T-helper 2 cell (primary cell): ENCODE results near the gene GATAD2A.

Experiments used
- DNase-seq, 5 experiments: peaks; one replicate each; pipeline versions ENCODE4 v3.0.0 to v3.0.0-alpha.2; 2012 to 2022

The GATAD2A gene

GRCh38 chr19:19468424-19469050, 63.1 kb downstream of the GATAD2A start:
- peak in 1 of 5 experiments; percentile 64 for DNase-seq

DNA sequence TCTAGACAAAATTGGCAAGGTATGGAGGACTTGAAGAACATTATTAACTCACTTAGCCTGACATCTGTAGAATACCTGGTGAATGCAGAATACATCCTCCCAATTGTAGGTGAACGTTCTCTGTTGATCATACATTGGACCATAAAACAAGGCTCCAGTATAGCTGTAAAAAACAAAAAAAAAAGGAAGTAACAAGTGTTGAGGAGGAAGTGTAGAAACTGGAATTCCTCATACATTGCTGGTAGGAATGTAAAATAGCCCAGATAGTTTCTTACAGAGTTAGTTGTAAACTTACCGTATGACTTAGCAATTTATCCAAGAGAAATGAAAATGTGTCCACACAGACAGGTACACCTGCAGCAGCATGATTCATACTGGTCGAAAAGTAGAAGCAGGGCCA, 65.1 kb downstream of the GATAD2A start:
- no peak for DNase-seq

DNA sequence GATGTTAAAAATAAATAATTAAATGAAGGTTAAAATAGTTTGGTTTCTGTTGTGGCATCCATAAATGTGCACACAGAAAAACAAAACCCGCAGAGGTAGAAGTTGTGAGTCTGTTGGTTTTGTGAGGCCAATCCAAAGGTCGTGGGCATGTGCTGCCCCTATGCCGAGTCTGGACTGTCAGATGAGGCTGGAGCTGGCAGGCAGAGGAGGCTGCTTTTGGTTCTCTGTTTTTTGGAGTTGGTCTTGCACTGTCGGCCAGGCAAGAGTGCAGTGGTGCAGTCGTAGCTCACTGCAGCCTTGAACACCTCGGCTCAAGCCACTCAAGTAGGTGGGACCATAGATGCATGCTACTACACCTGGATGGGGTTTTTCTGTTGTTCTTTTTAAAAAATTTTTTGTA, 66.2 kb downstream of the GATAD2A start:
- no peak for DNase-seq

GRCh38 chr19:19472106-19472505, 66.6 kb downstream of the GATAD2A start:
- peak in 1 of 5 experiments; percentile 68 for DNase-seq

DNA sequence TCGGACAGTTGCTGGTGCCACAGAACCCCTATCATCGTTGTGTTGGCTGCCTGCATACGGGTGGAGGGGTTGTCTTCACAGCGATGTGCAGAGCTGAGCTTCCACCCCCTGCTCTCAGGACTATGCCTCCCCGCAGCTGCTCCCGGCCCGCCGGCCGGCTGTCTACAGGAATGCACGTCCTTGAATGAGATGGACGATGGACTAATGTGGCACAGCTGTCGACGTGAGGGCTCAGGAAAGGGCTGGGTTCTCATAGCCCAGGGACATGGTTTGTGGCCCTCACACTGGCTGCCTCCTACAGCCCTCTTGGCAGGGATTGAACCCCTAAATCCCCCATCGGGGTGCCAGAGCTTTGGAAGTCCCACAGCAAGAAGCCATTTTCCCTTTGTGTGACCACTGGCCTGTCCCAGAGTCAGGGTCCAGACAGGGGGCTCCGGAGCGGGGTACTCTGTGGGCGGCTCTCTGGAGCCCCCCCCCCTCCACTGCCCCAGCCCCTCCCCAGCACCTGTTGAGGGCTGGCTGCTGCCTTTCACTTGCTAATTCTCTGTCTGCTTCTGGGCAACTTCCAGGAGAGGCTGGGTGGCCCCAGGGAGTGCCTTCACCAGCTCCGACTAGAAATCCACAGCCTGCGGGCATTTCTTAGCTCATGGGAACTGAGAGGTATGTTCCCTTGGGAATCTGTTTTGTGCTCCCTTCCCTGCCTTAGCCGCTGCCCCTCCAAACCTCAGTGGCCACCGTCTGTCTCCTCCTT, 69.7 kb downstream of the GATAD2A start:
- DNase-seq: no peak

GRCh38 chr19:19475849-19476828, 70.7 kb downstream of the GATAD2A start:
- peak in 1 of 5 experiments; percentile 73 for DNase-seq

GRCh38 chr19:19477705-19478383, 72.4 kb downstream of the GATAD2A start:
- no peak for DNase-seq

DNA sequence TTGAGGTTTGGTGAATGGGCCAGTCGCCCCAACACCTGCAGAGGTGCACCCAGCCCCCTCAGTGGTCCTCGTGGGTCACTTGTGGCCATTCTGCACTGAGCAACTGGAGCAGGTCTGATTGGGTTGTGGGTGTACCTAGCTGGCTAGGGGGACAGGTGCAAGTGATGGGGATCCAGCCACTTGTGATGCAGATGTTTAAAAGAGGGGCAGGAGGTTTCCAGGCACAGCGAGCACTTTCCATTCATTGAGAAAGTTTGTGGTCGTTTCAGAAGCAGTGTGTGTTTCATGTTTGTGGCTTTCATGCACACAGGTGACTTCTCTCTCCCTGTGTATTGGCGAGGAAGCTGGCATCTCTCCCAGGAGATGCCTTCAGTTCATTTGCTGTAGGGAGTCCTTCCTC, 75.2 kb downstream of the GATAD2A start:
- DNase-seq: peak in 1 of 5 experiments; percentile 66

GRCh38 chr19:19482809-19483596, 77.5 kb downstream of the GATAD2A start:
- DNase-seq: peak in 1 of 5 experiments; percentile 30

- DNase-seq: no peak
Observed at GRCh38 chr19:19485161-19485997, 79.9 kb downstream of the GATAD2A start.

- DNase-seq: no peak
Observed at GRCh38 chr19:19485998-19486290, 80.5 kb downstream of the GATAD2A start.

DNA sequence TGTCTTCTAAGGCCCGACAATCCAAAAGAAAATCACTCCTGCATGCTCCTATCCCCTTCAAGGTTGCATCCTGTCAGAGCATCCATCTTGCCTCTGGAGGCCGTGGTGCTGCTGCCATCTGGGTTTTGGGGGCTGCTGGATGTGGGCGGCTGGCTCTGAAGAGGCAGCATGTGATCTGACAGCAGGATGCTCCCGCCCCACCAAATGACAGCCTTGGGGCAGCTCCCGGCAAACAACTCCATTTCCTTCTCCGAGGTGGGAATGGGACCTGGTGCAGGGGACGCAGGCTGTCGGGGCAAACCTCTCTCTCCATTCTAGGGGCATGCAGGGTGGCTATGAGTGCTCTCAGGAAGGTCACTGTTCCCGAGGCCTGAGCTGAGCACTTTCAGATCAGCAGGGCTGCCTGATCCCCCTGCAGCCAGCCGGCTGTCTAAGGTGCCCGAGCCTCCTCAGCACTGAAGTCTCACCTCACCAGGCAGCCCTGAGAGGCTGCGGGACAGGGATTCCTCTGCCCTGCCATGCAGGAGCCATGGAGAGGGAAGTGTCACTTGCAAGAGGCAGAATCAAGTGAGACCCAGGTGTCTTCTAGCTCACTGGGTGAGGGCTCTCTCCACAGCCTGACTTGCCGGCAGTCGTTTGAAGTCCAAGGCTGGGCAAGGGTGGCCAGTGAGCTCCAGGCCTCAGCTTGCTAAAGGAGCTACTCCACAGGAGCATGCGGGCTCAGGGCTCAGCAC, 81.0 kb downstream of the GATAD2A start:
- DNase-seq: no peak

GRCh38 chr19:19487077-19487949, 81.8 kb downstream of the GATAD2A start:
- no peak for DNase-seq

GRCh38 chr19:19487950-19488874, 82.7 kb downstream of the GATAD2A start:
- DNase-seq: no peak

DNA sequence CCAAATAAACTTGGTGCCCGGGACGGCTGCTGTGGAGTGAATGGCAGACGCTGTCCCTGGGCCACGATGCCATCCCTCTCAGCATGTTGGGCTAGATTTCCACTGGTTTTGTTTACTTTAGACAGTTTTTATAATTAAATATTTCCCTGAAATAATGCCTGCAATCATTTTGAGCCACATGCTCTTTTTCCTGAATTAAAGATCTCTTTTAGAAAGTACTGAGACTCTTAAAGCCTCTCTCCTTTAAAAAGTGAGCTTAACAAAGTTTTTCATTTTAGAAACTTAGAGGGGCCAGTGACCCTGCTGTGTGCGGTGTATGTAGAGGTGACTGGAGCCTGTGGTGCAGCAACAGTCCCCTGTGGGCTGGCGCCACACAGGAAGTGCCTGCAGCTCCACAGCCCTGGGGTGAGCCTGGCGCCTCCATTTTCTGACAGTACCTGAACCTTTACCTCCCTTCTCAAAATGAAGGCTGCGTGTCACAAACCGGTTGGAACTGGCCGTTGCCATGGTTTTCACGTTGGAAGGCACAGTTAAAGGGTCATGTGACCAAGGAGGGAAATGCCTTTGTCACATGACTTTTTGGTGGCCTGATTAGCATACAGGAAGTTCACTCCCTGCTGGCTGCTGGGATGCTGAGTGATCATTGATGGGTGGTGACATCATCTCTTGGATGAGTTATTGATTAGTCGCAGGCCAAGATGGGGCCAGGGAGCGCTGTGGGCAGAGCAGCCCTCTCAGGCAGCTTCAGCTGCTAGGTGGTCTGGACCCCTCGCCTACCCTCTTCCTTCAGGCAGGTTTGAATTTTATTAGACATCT, 83.6 kb downstream of the GATAD2A start:
- peak; percentile 67 to 99 (median 86) for DNase-seq

DNA sequence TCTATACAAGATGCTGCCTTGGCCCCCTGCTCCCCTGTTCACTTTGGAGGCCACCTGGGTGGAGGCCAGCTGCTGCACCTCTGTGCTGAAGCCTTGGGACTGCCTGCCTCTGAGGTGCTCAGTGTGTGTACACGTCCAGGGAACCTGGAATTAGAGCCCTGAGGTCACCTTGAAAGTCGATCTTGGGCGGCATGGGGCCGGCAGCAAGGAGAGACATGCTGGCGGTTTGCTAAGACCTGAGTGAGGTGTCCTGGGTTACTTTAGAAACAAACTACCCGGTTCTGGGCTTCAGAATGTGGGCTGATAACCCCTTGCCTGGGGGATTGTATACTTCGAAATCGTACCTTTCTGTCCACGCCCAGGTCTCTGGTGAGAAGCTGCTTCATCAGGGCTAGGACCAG, 84.3 kb downstream of the GATAD2A start:
- no peak for DNase-seq
